K562 (cell line): Measurements from ENCODE around the gene RPS8.

Experiments used
- CBFA2T2 ChIP-seq: fragments of 450-650 bp; conservative IDR thresholded peaks from 2 replicates; pipeline ENCODE4 v1.6.1; 2017; ENCODE audit warnings: mild to moderate bottlenecking
- CHD1 ChIP-seq: fragments of 200-600 bp; sonication (generic); IDR thresholded peaks from one replicate; pipeline ENCODE4 v1.6.1; 2012; ENCODE audit warnings: mild to moderate bottlenecking, moderate library complexity, low read length, inconsistent platforms
- ESRRA ChIP-seq: fragments of 450-650 bp; IDR thresholded peaks from 2 replicates; pipeline ENCODE4 v1.6.1; 2014; ENCODE audit warnings: low read depth, mild to moderate bottlenecking, moderate library complexity, borderline replicate concordance
- GABPA ChIP-seq: fragments of 200-800 bp; sonication (Bioruptor generic); conservative IDR thresholded peaks from 2 replicates; pipeline ENCODE4 v1.6.1; 2016; ENCODE audit warnings: low read depth, missing genetic modification characterization, missing compliant biosample characterization
- IRF2 ChIP-seq: sonication (generic); formaldehyde crosslinking; IDR thresholded peaks from 2 replicates; pipeline ENCODE4 v1.8.1; 2022; ENCODE audit warnings: mild to moderate bottlenecking, missing genetic modification reagents
- NFIC ChIP-seq: fragments of 450-650 bp; IDR thresholded peaks from 2 replicates; pipeline ENCODE4 v1.6.1; 2017; ENCODE audit warnings: mild to moderate bottlenecking, inconsistent platforms
- NR2C1 ChIP-seq, 2 experiments: fragments of 450-650 bp; IDR thresholded peaks; 2 replicates each; pipeline ENCODE4 v1.6.1; 2017; ENCODE audit warnings: mild to moderate bottlenecking in 2 of 2, antibody characterized with exemption in 1 of 2, inconsistent platforms in 1 of 2, missing compliant biosample characterization in 1 of 2, missing genetic modification characterization in 1 of 2
- POLR2A ChIP-seq: fragments of 450-650 bp; conservative IDR thresholded peaks from 2 replicates; pipeline ENCODE4 v1.6.1; 2016
- POLR2G ChIP-seq: fragments of 200-400 bp; formaldehyde crosslinking; IDR thresholded peaks from 2 replicates; pipeline ENCODE4 v1.6.1; 2017; ENCODE audit warnings: low read depth, mild to moderate bottlenecking, antibody characterized with exemption, low read length, moderate library complexity
- RAD21 ChIP-seq, 2 experiments: fragments of 250-450 bp in 1 of 2; fragments of 450-650 bp in 1 of 2; sonication (Bioruptor Pico) in 1 of 2; formaldehyde crosslinking in 1 of 2; IDR thresholded peaks in 1 of 2; conservative IDR thresholded peaks in 1 of 2; 2 replicates each; pipeline versions ENCODE4 v1.4.0 to v1.8.0; 2020 to 2022; ENCODE audit warnings: mild to moderate bottlenecking in 2 of 2, moderate library complexity in 1 of 2
- TF ChIP-seq, protein P1 (sequence below): fragments of 450-650 bp; IDR thresholded peaks from 2 replicates; pipeline ENCODE4 v1.6.1; 2016; ENCODE audit warnings: low read depth
- TF ChIP-seq, protein P2 (sequence below): fragments of 250-450 bp; sonication (Bioruptor Pico); IDR thresholded peaks from 2 replicates; pipeline ENCODE4 v1.8.0; 2021; ENCODE audit warnings: mild to moderate bottlenecking, moderate library complexity

DNA sequence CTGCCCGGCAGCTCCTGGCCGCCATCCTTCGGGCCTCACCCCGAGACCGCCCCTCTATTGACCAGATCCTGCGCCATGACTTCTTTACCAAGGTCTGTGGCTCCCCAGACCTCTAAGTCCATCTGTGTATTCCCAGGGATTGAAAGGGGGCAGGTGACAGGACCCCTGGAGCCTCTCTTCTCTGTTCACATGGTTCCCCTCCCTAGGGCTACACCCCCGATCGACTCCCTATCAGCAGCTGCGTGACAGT is 27.6 kb downstream of the RPS8 start:
- TF ChIP-seq CBFA2T2 (no peak), CHD1 (no peak), NFIC (no peak), POLR2A (no peak; the same call in 1 of the 2 replicates), POLR2G (no peak), GABPA (tag) (no peak), RAD21 (CRISPR knock-in tag; conservative IDR thresholded peaks at IDR 0.05 in 1 of 2, IDR thresholded peaks at IDR 0.05 in 1 of 2) (no peak), ESRRA (no peak), IRF2 (CRISPR knock-in tag) (no peak), NR2C1 (IDR thresholded peaks at IDR 0.05) (no peak), NR2C1 (tag; IDR thresholded peaks at IDR 0.05) (no peak)
- TF ChIP-seq, protein P1, sequence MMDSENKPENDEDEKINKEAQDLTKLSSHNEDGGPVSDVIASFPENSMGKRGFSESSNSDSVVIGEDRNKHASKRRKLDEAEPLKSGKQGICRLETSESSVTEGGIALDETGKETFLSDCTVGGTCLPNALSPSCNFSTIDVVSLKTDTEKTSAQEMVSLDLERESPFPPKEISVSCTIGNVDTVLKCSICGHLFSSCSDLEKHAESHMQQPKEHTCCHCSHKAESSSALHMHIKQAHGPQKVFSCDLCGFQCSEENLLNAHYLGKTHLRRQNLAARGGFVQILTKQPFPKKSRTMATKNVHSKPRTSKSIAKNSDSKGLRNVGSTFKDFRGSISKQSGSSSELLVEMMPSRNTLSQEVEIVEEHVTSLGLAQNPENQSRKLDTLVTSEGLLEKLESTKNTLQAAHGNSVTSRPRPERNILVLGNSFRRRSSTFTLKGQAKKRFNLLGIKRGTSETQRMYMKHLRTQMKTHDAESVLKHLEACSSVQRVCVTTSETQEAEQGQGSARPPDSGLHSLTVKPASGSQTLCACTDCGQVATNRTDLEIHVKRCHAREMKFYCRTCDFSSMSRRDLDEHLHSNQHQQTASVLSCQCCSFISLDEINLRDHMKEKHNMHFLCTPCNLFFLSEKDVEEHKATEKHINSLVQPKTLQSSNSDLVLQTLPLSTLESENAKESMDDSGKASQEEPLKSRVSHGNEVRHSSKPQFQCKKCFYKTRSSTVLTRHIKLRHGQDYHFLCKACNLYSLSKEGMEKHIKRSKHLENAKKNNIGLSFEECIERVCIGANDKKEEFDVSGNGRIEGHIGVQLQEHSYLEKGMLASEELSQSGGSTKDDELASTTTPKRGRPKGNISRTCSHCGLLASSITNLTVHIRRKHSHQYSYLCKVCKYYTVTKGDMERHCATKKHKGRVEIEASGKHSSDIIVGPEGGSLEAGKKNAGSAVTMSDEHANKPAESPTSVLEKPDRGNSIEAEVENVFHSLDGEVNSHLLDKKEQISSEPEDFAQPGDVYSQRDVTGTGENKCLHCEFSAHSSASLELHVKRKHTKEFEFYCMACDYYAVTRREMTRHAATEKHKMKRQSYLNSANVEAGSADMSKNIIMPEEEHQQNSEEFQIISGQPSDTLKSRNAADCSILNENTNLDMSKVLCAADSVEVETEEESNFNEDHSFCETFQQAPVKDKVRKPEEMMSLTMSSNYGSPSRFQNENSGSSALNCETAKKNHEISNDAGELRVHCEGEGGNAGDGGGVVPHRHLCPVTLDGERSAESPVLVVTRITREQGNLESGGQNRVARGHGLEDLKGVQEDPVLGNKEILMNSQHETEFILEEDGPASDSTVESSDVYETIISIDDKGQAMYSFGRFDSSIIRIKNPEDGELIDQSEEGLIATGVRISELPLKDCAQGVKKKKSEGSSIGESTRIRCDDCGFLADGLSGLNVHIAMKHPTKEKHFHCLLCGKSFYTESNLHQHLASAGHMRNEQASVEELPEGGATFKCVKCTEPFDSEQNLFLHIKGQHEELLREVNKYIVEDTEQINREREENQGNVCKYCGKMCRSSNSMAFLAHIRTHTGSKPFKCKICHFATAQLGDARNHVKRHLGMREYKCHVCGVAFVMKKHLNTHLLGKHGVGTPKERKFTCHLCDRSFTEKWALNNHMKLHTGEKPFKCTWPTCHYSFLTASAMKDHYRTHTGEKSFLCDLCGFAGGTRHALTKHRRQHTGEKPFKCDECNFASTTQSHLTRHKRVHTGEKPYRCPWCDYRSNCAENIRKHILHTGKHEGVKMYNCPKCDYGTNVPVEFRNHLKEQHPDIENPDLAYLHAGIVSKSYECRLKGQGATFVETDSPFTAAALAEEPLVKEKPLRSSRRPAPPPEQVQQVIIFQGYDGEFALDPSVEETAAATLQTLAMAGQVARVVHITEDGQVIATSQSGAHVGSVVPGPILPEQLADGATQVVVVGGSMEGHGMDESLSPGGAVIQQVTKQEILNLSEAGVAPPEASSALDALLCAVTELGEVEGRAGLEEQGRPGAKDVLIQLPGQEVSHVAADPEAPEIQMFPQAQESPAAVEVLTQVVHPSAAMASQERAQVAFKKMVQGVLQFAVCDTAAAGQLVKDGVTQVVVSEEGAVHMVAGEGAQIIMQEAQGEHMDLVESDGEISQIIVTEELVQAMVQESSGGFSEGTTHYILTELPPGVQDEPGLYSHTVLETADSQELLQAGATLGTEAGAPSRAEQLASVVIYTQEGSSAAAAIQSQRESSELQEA = no peak
- TF ChIP-seq, protein P2, sequence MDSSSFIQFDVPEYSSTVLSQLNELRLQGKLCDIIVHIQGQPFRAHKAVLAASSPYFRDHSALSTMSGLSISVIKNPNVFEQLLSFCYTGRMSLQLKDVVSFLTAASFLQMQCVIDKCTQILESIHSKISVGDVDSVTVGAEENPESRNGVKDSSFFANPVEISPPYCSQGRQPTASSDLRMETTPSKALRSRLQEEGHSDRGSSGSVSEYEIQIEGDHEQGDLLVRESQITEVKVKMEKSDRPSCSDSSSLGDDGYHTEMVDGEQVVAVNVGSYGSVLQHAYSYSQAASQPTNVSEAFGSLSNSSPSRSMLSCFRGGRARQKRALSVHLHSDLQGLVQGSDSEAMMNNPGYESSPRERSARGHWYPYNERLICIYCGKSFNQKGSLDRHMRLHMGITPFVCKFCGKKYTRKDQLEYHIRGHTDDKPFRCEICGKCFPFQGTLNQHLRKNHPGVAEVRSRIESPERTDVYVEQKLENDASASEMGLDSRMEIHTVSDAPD (CRISPR knock-in tag) = no peak
